OCI-LY1 (cell line): ENCODE data around the gene AKIP1.

Source experiments
- EZH2 ChIP-seq: fragments of 200-600 bp; sonication (generic), shearing (Covaris generic); IDR thresholded peaks from 2 replicates; pipeline ENCODE4 v1.8.0; 2017; ENCODE audit warnings: borderline replicate concordance, mixed run types, mild to moderate bottlenecking, antibody characterized with exemption, low read length, moderate library complexity, mixed read lengths
- TF ChIP-seq, protein P1 (sequence below): fragments of 200-600 bp; sonication (generic), shearing (Covaris generic); IDR thresholded peaks from 2 replicates; pipeline ENCODE4 v1.5.1; 2017; ENCODE audit warnings: mild to moderate bottlenecking, antibody characterized with exemption, low read length, moderate library complexity, mixed read lengths

DNA sequence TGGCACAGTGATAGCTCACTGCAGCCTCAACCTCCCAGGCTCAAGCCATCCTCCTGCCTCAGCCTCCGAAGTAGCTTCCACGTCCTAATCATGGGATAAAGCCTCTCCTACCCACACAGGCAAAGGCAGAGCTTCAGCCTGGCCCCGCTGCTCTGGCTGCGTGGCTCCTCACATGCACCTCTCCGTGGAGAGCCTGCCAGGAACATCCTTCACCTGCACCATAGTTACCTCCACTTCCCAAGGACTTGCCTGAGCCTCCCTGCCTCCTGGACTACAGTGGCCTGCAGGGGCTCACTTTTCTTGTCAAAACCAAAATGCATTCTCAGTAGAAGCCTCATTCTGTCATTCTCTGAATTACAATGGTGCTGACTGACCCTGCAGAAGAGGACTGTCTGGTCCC lies 15.2 kb downstream of the AKIP1 start:
- TF ChIP-seq EZH2, result no peak
- TF ChIP-seq, protein P1, sequence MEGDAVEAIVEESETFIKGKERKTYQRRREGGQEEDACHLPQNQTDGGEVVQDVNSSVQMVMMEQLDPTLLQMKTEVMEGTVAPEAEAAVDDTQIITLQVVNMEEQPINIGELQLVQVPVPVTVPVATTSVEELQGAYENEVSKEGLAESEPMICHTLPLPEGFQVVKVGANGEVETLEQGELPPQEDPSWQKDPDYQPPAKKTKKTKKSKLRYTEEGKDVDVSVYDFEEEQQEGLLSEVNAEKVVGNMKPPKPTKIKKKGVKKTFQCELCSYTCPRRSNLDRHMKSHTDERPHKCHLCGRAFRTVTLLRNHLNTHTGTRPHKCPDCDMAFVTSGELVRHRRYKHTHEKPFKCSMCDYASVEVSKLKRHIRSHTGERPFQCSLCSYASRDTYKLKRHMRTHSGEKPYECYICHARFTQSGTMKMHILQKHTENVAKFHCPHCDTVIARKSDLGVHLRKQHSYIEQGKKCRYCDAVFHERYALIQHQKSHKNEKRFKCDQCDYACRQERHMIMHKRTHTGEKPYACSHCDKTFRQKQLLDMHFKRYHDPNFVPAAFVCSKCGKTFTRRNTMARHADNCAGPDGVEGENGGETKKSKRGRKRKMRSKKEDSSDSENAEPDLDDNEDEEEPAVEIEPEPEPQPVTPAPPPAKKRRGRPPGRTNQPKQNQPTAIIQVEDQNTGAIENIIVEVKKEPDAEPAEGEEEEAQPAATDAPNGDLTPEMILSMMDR, result no peak
